HG03520 (cell line): ENCODE data around the gene TYMP.

Experiments
- ATAC-seq: cut with Tn5 transposase; IDR thresholded peaks from one replicate; pipeline ENCODE4 v1.9.1; 2021; ENCODE audit warnings: mild to moderate bottlenecking, moderate library complexity; ENCODE audit not compliant: unreplicated experiment

Gene TYMP, protein sequence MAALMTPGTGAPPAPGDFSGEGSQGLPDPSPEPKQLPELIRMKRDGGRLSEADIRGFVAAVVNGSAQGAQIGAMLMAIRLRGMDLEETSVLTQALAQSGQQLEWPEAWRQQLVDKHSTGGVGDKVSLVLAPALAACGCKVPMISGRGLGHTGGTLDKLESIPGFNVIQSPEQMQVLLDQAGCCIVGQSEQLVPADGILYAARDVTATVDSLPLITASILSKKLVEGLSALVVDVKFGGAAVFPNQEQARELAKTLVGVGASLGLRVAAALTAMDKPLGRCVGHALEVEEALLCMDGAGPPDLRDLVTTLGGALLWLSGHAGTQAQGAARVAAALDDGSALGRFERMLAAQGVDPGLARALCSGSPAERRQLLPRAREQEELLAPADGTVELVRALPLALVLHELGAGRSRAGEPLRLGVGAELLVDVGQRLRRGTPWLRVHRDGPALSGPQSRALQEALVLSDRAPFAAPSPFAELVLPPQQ

DNA sequence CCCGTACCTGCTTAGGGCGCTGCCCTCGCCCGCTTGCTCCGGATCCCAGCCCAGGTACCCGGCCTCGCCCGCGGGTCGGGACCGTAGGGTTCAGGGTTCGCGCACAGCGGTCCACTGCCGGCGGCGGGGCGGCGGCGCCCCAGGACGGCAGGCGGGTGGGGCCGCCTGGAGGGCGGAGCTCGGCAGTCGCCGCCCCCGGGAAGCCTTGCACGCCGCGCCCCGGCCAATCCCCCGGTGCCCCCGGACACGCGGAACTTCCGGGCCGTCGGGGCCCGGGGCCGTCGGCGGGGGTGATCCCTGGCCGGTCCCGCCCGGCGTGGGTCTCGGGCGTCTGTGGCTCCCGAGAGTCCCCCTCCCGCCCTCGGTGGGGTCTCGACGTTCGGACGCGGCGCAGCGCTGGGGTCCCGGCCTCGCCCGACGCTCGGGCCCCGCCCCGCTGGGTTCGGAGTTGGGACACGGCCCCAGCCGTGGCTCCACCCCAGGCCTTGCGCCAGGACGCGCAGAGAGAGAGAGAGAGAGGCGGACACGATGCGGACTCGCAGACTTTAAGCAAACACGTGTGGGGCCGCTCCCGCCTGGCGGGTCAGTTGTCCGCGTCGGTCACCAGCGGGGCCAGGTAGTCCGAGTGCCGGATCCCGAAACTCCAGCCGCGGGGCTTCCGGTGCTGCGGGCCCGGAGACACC, at the start of gene TYMP:
Gene TYMP (minus strand): TSS at position 116 of the 683 bp plus-strand sequence. CDS start 303 bp downstream, outside the sequence.
- no peak for ATAC-seq

DNA sequence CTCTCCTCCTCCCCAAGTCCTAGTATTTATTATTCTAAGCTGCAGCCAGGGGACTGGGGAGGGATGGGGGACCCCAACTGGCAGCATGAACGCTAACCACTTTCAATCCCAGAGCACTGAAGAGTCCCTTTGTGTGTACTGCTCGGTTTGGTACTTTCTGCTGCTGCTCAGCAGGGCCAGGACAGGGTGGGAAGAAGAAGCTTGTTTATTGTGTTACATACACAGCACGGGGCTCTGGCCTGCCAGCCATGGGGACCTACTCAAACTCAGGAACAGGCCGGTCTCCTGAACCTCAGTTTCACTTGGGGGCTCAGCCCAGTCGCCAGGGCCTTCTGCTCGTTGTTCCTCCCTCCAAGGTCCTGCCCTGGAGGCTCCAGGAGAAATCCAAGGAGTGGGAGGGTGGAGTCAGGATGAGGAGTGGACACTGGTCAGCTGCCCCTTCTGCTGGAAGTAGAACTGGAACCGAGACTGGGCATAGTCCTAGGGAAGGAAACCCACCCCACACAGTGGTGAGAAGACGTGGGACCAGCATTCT, 49.0 kb upstream of the TYMP start:
- no peak for ATAC-seq

DNA sequence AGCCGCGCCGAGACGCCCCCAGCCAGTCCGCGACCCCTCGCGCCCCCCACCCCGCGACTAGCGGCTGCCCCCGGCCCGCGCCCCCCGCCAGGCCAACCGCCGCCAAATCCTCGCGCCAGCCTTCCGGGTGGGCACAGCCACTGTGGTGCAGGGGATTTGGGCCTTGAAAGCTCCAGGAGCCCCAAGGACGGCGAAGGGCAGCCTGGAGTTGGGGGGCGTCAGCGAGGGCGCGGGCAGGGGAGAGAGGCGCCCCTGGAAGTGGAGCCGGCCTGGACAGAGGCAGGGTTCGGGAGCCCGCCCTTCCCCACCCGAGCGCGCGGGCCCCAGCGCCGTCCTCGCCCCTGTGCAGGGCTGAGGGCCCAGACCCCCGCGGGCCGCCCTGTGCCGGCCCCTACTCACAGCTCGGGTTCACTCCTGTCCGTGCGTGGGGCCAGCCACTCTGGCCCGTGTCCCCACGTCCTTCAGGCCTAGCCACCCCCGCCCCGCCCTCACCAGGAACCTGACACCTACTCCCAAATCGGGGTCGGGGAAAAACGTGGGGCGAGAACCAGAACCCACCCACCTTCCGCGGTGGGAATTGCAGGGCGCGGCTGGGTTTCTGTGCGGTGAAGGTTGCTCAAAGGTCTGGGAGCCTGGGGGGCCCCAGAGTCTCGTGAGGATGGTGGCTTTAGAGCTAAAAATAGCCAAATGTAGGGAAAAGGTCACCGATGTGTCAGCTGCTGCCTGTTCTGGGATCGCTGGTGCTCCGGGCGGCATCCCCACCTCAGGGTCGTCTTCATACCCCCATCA, 48.4 kb upstream of the TYMP start, which contains the start of gene CPT1B:
Gene CPT1B (minus strand): TSS at position 441 of the 789 bp plus-strand sequence. CDS start 512 bp downstream, outside the sequence.
- no peak for ATAC-seq

DNA sequence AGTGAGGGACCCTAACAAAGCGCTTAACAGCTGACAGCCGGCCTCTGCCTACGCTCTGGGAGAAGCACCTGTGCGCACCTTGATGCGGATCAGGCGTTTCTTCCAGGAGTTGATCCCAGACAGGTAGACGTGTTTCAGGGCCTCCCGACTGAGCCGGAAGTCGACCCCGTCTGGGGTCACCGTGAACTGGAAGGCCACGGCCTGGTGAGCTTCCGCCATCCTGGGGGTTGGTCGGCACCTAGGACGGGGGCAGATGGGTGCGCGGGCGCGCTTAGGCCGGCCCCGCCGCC, 47.8 kb upstream of the TYMP start:
- no peak for ATAC-seq

DNA sequence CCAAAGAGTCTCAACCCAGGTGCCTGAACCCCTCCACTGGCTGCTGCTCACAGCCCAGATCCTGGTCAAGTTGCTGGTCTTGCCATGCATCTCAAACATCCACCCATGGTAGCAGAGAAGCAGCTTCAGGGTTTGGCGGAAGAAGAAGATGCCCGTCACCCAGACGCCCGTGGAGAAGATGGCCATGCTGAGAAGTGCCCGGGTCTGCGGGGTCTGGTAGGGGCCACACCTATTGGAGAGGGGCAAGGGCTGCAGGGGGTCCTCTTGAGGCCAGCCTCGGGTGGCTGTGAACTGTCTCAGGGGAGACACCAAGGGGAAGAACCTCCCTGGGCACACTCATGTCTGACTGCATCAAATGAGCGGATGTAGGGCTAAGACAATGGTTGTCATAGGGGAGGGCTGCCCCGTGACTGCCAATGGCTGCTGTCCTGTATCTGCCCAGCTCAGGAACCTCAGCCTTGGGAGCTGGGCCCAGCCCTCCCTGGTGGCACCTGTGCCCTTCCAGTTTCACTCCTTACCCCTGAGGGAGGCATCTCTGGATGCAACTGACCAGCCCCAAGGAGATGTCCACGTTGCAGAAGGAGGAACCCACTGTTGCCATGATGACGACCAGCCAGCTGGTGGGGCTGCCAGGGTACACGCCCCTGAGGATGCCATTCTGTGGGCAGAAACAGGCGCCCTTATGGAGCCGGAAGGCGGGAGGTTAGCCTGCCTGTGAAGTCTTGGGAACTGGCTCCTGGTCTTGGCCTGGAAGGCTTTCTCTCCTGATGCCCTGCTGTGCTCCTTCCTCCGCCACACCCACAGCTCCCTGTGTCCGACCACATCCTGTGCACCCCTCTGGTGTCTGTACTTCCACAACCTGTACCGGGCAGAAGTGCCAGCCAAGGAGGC, 47.2 kb upstream of the TYMP start:
- ATAC-seq, result no peak

DNA sequence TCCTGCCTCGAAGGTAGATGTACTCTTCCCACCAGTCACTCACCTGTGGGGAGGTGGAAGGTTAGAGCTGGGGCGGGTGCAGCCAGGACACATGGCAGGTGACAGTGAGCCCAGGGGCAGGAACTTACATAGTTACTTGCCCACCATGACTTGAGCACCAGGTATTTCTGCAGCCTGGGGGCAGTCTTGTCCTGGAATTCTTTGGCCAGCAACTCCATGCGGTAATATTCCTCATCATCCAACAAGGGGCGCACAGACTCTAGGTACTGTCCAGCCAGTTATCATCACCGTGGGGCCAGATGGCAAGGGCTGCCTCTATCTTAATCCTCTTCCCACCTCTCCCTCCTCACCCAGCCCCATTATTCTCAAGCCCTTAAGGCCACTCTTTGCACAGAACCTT, 46.3 kb upstream of the TYMP start:
- ATAC-seq, result no peak

DNA sequence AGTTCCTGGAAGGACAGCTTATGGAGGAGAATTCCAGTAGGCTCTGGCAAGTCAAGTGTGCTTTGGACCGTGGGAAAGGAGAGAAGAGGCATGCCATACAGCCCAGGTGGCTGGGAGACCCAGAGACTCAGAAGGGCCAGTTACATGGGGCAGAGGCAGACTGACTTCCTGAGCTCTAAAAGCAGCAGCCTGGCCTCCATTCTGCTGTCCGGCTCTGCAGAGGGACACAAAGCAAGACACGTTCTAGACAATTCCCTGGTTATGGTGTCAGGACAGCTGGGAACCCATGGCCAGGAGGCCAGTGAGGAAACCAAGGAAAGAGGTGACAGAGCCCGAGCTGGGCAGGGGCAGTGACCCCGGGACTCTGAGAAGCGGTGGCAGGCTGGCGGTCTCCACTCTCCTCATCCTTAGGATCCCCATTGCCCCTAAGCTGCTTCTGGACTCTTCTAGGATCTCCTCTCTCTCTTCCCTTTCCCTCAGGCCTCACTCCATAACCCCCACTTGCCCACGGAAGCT, 45.7 kb upstream of the TYMP start:
- no peak for ATAC-seq

DNA sequence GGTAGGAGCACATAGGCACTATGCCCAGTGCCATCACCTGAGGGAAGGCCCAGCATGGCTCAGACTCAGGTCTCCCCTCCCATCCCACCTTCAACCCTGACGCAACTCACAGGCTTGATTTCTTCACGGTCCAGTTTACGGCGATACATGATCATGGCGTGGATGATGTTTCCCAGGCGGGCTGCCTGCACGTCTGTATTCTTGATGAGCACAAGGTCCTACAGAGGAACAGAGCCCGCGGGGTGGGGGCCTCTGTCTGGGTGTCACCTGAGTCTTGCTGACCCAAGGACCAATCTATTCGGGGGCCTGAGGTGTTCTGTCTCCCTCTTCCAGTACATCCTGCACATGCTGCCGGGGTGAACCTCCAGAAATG, 44.6 kb upstream of the TYMP start:
- no peak for ATAC-seq

DNA sequence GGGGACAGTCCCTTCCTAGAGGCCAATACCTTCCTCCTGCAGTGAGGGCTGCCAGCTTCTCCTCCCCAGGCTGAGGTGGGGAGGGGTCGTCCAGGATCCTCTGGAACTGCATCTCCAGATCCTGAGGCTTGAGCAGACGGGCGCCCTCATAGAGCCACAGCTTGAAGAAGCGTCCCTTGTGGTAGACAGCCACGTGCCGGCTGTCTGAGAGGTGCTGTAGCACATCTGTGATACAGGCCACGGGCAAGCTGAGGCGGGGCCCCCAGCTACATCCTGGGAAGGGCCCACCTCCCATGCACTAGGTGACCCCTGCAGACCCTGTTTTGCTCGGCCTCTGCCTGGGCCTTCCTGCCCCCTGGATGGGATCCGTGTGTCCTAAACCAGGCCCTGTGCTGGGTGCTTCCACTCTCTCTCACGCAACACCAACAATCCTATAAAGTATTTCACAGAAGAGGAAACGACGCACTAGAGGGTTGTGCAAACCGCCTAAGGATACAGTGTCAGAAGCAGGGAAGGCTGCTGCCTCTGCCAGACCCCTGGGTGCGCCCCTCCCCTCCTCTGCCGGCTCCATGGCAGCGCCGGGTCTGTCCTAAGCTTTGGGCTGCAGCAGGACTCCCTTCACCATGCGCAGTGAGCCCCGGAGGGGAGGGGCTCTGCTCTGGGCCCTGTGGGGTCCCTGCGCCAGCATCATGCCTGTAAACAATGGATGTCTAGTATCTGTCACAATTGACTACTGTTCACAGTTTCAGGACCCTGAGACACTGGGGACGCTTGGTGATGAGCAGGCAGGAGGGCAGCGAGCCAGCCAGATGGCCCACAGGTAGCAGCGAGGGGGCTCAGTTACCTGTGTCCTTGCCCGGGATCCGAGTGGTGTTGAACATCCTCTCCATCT, 43.9 kb upstream of the TYMP start:
- no peak for ATAC-seq

DNA sequence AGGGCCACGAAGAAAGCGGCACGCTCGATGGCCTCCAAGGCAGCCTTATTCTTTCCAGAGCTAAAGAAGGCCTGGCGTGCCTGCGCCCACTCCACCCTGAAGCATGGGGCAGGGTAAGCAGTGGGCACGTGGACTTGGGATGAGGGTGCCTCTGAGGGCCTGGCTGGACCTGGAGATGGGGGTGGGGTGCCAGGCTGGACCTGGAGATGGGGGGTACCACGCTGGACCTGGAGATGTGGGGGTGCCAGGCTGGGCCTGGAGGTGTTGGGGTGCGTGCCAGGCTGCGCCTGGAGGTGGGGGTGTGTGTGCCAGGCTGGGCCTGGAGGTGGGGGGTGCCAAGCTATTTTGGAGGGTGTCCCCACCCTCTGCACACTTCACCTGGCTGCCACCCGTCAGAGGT, 43.2 kb upstream of the TYMP start:
- ATAC-seq, result no peak

DNA sequence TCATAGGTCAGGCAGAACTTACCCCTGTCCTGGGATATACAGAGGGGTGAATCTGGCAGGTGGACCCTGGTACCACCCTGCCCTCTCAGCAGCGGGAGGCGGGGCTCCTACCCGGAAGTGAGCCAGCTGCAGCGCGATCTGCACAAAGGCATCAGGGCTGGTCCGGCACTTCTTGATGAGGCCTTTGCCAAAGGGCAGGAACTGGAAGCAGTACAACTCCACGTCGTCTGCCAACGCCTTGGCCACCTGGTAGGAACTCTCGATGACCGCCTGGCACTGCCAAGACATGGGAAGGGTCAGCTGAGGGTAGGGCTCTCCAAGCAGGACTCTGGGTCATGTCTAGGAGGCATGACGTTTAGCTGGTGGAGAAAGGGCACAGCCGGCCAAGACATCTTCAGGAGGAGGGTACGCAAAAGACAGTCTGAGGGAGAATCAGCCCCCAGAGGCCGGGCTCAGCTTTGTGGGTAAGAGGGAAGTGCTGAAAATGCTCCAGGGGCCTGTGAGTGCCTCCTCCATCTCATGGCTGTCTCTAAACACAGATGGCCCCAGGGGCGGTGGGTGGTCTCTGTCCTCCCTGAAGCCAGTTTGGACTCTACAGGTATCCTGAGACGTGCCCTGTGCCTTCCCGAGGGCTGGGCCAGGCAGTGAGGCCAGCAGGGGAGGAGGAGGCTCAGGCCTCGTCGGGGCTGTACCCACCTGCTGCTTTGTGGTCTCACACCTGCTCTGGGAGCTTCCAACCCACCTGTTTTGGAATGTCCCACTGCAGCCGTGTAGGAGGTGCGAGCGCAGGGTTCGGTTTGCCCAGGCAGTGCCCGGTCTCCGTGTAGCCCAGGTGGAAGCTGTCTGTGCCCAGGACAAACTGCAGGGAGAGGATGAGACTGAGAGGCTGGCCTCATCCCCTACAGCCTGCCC, 41.7 kb upstream of the TYMP start:
- no peak for ATAC-seq

DNA sequence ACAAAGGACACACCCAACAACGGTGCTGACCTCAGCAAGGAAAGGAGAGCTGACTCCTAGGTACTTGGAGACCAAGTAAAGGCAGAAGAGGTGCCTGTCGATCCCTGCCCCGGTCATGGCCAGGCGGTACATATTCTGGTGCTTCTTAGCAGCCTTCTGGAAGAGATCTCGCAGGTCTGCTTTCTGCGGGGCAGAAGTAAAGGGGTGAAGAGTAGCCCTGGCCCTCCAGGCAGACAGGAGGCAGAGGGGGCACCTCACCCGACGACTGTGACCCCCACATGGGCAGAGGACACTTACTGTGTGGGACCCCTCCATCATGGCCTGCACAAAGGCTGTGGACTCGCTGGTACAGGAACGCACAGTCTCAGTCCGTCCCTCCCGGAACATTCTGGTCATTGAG, 41.0 kb upstream of the TYMP start:
- ATAC-seq, result no peak

DNA sequence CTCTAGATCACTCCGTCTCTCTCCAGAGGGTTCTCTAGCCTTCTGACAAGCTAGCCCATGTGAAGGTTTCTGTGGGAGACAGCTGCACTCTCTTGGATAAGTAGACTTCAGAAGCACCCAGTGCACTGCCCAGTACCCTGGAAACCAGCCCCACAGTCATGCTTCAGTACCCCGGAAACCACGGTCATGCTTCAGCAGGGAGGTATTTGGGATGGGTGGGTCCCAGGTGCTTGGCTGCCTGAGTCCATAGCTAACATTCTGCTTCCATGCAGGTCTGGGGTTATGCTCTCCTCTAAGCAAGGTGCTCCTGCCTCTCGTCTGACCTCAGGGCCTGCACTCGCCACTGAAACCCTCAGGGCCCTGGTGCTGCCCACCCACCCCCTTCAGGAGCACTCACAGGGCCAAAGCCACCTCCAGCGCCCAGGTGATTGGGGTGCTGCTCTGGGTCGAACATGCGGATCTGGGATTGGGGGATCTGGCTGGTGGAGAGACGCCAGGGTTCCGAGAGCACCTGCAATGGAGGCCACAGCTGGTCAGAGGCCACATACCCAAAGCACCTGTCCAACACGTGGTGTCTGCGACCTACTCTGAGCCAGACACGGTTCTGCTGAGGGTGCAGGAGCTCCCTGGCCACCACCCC, 40.2 kb upstream of the TYMP start:
- ATAC-seq, result no peak

DNA sequence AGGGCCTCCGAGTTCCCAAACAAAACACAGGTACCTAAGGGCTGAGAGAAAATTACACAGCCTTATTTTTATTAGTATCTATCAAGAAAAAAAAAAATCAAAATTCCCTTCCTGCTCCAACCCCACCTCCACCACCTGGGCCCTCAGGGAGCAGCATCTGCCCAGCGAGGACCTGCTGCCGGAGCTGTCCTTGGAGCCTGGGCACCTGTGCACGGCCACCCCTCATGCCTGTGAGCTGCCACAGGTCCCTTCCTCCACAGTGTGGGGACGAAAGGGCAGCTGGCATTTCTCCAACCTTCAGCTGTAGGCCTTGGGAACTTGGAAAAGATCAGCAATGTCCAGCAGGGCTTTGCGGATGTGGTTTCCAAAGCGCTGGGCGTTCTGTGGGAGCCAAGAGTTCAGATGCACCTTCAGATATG, 39.2 kb upstream of the TYMP start:
- no peak for ATAC-seq

DNA sequence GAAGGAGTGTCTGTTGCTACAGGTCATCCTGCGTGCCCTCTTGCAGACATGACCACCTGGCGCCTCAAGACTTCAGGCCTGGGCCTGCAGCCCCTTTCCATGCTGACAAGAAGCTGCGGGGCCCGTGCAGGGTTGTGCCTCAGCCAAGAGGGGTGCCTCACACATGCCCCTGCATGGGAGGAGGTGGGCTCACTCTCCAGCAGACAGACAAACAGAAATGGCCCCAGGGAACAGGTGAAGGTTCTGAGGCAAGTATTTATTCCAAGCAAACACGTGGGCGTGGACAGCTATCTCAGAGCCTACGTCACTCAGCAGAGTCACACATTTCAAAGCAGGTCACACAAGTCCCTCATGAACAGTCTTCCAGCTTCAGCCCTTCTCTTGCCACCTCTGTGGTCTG, 38.8 kb upstream of the TYMP start:
- ATAC-seq, result no peak

DNA sequence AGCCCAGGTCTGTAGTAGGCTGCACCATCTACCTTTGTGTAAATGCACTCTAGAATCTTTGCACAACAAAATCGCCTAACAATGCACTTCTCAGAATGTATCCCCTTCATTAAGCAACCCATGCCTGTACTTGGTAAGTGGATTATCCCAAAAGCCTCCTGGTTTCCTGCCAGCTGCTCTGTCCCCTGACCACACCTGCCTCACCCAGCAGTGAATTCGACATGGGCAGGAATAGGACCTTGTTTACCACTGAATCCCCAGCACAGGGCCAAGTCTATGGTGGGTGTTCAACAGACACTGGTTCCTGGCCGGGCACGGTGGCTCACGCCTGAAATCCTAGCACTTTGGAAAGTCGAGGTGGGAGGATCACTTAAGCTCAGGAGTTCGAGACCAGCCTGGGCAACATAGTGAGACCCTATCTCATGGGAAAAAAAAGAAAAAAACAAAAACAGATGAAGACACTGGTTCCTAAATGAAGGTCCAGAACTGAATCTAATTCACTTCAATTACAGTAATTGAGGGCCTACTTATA, 38.0 kb upstream of the TYMP start:
- no peak for ATAC-seq

DNA sequence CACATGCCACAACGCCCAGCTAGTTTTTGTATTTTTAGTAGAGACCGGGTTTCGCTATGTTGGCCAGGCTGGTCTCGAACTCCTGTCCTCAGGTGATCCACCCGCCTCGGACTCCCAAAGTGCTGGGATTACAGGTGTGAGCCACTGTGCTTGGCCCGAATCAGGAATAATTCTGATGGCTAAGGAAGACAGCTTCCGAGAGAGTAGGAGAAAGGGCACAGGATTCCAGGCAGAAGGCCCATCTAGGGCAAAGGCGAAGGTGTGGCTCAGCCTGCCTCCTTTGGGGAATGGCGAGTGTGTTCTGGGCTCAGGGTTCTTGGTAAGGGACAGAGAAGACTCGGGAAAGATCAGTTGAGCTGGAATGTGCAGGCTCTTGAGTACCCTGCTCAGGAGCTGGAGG, 34.5 kb upstream of the TYMP start:
- ATAC-seq, result no peak
